Right renal pelvis (tissue), 4 donors: ENCODE data around the gene CTSO. TPM values are rescaled to one million over a fixed set of nuclear protein-coding genes. Genes with fewer than 3 reads are reported as not detected.
A peak's percentile ranks its signal among the peaks of the same experiment; 100 is the strongest.
"Not testable (repeated sequence)": the region's sequence is repeated elsewhere in the genome, so short reads cannot be mapped to it uniquely, and the experiment has no call there.

Source experiments
- DNase-seq, 4 donors: peaks; one replicate each; pipeline ENCODE4 v3.0.0-alpha.2; 2013; ENCODE audit warnings: low read depth in 4 of 4, low spot score in 3 of 4, missing footprints in 1 of 4
- polyA plus RNA-seq, 4 donors: library from polyadenylated mRNA; unstranded; fragments of 120-200 nt; gene quantifications; one replicate each; pipeline ENCODE4 v1.2.1, GENCODE V29; 2013; ENCODE audit not compliant: insufficient read length in 4 of 4

The CTSO gene
- polyA plus RNA-seq, 4 donors = 42.4 to 60.3 (median 47.2) TPM

GRCh38 chr4:155908187-155909139 is 45.2 kb downstream of the CTSO start:
- DNase-seq = no peak

- no peak for DNase-seq
Measured at GRCh38 chr4:155907556-155907955, 46.1 kb downstream of the CTSO start.

- DNase-seq = peak in 3 of 4 donors; percentile 37 to 52 (median 47)
Measured at GRCh38 chr4:155906554-155907247, 47.0 kb downstream of the CTSO start.

- no peak for DNase-seq
Measured at GRCh38 chr4:155904331-155904730, 49.3 kb downstream of the CTSO start.

GRCh38 chr4:155903453-155903852 is 50.2 kb downstream of the CTSO start, which contains the start of gene TDO2:
TSS of gene TDO2 (plus strand) at chr4:155903696. CDS start at chr4:155903759, 63 bp downstream.
- DNase-seq = no peak

GRCh38 chr4:155901013-155901412 is 52.7 kb downstream of the CTSO start:
- DNase-seq = no peak

- DNase-seq = peak in 3 of 4 donors; percentile 10 to 34 (median 20)
Measured at GRCh38 chr4:155900381-155900780, 53.3 kb downstream of the CTSO start.

GRCh38 chr4:155899891-155900290 is 53.8 kb downstream of the CTSO start:
- peak in 1 of 4 donors; percentile 5 for DNase-seq

- DNase-seq = not testable (repeated sequence)
Measured at GRCh38 chr4:155898371-155898770, 55.3 kb downstream of the CTSO start.

GRCh38 chr4:155891058-155891457 is 62.6 kb downstream of the CTSO start:
- no peak for DNase-seq

GRCh38 chr4:155889946-155890345 is 63.7 kb downstream of the CTSO start:
- DNase-seq = no peak

- no peak for DNase-seq
Measured at GRCh38 chr4:155889031-155889793, 64.5 kb downstream of the CTSO start.

- no peak for DNase-seq
Measured at GRCh38 chr4:155887847-155888570, 65.7 kb downstream of the CTSO start.

- DNase-seq = no peak
Measured at GRCh38 chr4:155887045-155887444, 66.6 kb downstream of the CTSO start.

- no peak for DNase-seq
Measured at GRCh38 chr4:155885666-155886065, 68.0 kb downstream of the CTSO start.

GRCh38 chr4:155883895-155884294 is 69.8 kb downstream of the CTSO start:
- no peak for DNase-seq

GRCh38 chr4:155881555-155881954 is 72.1 kb downstream of the CTSO start:
- no peak for DNase-seq

- DNase-seq = no peak
Measured at GRCh38 chr4:155879767-155880166, 73.9 kb downstream of the CTSO start.

GRCh38 chr4:155878611-155879010 is 75.1 kb downstream of the CTSO start:
- no peak for DNase-seq

GRCh38 chr4:155877971-155878370 is 75.7 kb downstream of the CTSO start:
- no peak for DNase-seq
